Right hindlimb (tissue), 1 donor: Measurements from ENCODE around the gene FAAP100.

Source experiments
- DNase-seq: peaks from one replicate; pipeline ENCODE4 v3.0.0-alpha.2; 2018

The FAAP100 gene

DNA sequence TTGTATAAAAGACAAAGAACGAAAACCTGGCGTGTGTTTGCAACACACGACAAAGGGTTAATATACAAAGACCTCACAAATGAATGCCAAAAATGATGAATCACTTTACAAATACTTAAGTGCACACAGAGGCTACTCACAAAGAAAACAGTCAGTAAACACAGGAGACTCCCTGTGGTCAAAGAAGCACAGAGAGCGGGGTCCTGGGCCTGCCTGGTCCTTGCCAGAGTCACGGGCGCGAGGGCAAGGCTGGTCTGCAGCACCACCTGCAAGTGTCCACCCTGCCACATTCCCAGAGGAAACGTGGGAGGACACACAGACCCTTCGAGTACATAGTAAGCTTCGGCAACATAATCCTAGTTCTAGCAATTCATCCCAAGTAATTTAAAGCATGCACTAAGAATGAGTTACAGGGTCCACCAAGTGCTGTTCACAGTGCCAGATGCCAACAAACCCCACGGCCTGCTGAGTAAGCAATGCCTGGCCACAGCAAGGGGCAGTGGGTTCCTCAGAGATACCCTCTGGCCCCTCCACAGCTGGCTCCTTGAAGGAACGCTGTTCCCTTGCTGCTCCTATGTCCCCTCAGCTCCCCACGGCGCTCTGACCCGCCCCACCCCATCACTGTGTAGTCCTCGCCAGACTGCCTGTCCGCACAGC is 24.6 kb upstream of the FAAP100 start:
- DNase-seq = no peak

- DNase-seq = no peak
Measured at GRCh38 chr17:81575836-81576235, 23.7 kb upstream of the FAAP100 start.

DNA sequence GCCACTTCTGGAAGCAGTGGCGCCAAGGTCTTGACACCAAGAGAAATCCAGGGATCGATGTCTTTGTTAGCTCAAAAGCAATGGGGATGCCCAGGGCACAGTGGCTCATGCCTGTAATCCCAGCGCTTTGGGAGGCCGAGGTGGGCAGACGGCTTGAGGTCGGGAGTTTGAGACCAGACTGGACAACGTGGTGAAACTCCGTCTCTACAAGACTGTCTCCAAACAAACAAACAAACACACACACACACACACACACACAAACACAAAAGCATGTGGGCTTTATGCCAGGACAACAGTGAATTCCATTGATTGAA is 22.4 kb upstream of the FAAP100 start:
- no peak for DNase-seq

DNA sequence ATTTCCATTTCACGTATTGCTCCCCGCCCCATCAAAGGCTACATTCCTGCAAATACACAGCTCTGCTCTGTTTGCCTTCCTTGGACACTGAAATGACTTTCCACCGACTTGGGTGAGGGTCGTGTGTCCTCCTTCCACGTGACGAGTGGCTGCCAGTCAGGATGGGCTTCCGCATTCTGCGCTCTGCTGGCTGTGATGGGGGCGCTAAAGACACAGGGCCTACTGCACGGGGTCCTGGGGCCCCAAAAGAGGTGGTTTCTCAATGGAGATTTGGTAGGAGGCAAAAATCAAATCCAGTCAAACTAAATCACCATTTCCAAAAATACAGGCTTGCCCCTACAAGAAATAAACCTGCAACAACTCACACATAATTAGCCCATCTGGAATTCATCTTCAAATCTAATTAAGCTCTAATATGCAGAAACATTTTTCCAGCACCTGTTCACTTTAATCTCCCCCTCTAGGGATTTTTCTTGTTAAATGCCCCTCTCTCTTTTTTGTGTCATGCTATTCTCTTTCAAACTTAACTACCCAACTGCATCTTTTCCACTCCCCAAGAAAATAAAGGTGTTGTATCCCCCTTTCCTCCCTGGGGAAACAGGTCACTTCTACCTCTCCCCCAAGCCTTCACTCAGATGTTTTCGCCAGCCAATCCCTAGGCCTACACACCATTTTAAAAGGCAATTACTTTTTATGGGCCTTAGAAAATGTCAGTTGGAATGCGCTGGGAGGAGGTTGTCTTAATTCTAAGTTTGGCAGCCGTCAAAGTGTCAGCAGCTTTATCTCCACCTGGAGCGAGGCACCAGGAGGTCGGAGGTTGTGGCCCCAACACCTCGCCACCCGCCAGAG is 21.9 kb upstream of the FAAP100 start:
- DNase-seq = no peak

DNA sequence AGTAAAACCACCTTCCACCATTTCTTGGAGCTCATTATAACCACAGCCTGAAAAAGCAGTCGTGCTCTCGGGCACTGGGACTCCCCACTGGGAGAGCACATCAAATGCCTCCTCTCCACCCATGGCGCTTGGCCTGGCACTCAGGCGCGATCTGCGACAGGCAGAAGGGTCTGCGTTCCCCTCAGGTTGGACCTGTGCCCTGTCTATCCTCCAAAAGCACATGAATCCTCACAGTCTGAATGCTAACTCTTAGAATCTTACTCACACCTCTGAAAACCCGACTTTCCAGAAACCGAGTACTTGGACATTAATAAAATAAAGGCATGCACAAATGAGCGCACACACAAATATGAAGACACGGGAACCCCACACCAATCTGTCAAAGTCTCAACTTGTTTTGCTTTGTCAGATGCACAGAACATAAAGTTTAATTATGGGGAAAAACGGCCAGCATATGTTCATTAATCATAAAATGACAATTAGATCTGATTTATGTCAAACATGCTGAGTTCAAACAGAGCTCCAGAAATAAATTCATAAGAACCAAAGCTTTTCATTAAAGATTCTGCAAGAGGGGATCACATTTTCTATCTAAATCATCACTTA is 20.5 kb upstream of the FAAP100 start:
- no peak for DNase-seq

DNA sequence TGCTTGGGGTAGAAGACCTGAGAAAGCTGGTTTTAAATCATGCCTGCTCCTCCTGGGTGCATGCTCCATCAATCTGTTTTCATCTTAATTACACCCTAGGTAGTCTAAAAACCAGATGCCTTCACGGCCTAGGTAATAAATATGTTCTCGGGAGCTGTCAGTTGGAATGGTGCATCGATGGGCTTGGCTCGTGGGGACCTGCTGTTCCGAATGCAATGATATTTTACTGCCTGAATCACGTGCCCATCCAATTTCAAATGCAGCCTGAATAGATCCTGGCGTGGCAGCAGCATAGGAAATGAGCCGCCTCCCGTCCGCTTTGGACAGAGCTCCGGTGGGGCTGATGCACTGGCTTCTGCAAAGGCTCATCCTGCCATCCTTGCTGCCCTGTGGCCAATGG is 18.8 kb upstream of the FAAP100 start:
- no peak for DNase-seq

- DNase-seq = no peak
Measured at GRCh38 chr17:81569986-81570514, 17.9 kb upstream of the FAAP100 start.

DNA sequence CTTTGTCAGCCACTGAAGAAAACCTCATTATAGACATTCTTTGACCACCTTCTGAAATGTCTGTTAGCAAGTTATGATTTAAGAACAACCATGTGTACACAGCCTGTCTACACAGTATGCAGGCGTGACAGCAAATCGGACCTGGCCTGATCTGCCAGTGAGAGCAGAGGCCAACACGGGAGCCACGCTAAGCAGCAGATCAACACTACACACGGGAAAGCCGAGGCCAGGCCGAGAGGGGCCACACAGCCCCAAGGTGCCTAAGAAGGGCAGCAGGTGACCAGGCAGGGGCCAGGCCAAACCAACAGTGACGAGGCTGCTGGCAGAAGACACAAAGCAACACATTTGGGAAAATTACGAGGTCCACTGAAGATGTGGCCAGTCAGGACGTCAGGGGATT is 16.3 kb upstream of the FAAP100 start:
- DNase-seq = no peak

DNA sequence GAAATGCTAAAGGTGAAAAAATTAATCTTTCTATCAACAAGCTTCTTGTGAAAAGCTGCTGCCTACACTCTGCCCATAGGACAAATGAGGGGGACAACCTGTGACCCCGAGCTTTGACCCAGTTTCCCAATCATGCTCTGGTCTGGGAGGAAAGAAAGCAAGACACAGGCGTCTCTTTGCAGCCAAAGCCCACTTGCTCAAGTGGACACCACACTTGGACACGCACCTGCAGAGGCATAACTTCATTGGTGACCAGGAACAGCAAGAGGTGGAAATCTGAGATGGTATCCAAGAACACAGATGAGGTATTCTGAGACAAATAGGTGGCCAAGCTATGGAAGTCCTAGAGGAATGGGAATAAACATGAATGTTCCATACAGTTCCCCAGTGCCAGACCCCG is 15.0 kb upstream of the FAAP100 start:
- DNase-seq = no peak

- peak; percentile 89 for DNase-seq
Measured at GRCh38 chr17:81566461-81567126, 14.4 kb upstream of the FAAP100 start.

DNA sequence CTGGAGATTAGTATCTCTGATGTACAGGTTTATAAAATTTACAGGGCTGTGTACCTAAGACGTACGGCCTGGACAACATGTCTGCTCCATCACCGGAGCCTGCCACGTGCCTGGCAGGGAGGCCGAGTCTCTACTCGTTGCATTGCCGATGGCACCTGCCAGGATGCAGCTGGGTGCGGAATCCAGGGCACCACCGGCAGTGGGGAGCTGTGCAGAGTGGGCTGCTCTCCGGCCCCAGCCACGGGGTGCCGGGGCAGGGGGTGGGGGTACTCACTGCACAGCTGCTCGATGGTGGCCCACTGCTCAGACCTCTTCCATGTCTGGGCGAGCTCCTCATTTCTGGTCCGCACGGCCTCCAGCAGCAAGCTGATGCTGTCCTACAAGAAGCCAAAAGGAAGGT is 13.1 kb upstream of the FAAP100 start:
- DNase-seq = no peak

DNA sequence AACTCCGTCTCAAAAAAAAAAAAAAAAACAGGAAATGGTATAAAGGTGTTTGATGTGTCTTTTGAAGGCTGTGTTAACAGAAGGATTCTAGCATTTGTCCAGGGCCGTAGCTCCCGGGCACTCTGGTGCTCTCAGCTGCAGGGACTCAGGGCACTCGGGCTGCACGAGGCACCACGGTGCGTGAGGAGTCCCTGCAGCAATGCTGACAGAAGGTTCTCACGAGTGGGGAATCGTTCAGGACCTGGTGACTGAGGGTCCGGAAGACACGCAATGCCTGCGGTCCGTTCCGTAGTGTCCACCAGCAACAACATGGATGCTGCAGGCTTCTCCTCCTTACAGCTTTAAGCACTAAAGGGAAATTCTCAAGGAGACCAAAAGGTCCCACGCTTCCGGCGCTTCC is 12.6 kb upstream of the FAAP100 start:
- no peak for DNase-seq

DNA sequence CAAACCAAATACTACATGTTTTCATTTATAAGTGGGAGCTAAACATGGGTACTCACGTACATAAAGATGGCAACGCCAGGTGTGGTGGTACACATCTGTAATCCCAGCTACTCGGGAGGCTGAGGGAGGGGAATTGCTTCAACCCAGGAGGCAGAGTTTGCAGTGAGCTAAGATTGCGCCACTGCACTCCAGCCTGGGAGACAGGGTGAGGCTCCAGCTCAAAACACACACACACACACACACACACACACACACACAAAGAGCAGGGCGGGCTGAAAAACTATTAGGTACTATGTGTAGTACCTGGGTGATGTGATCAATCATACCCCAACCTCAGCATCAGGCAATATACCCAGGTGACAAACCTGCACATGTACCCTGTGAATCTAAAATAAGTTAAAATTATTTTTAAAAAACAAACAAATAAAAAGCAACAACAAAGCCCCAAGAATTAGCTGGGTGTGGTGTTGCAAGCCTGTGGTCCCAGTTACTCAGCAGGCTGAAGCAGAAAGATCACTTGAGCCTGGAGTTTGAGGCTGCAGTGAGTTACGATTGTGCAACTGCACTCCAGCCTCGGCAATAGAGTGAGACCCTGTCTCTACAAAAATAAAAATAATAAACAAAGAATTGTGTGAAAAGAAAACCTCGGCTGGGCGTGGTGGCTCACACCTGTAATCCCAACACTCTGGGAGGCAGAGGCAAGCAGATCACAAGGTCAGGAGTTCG is 11.9 kb upstream of the FAAP100 start:
- DNase-seq = no peak

GRCh38 chr17:81561494-81561885 is 9.3 kb upstream of the FAAP100 start:
- DNase-seq = no peak

DNA sequence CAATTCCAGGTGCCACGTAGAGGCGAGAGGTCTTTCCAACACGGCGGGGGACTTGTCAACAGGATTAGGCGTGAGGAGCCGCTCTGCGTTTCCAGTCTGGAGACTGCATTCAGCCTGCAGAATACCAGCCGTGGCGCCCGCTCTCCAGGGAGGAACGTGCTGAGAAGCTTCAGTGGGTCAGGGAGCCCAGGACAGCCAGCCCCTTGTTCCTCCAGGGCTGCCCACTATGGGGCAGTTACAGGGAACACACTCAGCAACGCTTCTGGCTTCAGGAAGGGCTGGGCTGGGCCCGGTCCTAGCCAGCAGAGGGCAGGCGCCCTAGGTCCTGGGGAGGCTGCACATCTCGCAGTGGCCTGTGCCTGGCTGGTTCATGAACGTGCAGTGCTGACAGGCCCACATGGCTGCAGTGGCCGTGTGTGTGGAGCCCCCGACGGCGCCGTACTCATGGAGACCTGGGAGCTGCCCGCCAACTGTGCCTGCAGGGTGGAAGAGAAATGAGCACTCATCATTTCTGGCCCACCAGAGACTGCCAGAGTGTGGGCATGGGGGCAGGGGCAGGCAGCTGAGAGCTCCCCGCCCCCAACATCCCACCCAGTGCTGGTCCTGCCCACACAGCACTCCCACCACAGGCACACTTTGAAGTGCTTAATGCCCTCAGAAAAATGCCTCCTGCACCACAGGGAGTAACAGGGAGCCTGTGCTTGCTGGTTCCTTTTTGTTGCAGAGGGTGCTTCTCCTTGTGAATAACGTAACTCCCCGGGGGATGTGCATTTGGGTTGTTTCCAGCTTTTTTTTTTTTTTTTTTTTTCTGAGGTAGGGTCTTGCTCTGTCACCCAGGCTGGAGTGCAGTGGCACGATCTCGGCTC is 7.0 kb upstream of the FAAP100 start:
- no peak for DNase-seq

GRCh38 chr17:81558115-81558468 is 5.9 kb upstream of the FAAP100 start:
- DNase-seq = no peak

- no peak for DNase-seq
Measured at GRCh38 chr17:81557276-81558114, 5.3 kb upstream of the FAAP100 start.

DNA sequence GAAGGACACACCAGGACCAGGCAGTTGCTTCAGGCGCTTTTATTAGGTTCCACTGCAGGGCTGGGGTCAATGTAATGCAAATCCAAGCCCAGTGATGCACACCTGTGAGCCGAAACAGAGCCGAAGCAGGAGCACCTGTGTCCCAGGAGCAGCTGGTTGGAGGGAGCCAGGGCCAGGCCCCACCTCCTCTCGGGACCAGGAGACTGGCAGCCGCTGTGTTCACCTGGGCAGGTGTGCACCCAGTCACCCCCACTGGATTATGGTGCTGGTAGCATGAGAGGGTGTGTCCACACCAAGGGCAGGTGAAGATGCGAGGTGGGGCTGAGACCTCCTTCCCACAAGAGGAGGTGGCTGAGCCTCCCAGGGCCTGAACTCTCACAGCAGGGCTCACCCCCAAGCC is 4.7 kb upstream of the FAAP100 start:
- no peak for DNase-seq

DNA sequence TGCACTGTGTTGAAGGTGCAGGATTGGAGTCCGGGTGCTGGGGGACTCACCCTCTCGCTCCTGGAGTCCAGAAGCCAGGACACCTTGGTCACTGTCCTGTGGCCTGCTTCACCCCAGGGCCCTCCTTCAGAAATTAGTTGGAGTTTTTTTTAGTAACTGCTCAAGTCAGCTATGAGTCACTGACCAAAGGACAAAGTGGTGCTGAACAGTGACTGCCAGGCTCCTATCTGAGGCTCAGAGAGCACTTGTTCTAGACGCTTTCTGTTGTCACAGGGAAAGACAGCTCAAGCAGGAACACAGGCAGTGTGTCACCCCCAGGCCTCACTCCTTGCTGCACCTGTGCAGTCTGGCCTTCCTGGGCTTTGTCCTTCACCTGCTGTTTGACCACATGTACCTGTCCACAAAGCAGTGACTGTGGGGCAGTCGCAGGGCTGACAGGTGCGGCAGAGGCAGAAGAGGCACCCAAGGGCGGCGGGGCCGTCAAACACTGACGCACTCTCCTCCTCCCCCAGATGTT is 4.1 kb upstream of the FAAP100 start:
- no peak for DNase-seq

DNA sequence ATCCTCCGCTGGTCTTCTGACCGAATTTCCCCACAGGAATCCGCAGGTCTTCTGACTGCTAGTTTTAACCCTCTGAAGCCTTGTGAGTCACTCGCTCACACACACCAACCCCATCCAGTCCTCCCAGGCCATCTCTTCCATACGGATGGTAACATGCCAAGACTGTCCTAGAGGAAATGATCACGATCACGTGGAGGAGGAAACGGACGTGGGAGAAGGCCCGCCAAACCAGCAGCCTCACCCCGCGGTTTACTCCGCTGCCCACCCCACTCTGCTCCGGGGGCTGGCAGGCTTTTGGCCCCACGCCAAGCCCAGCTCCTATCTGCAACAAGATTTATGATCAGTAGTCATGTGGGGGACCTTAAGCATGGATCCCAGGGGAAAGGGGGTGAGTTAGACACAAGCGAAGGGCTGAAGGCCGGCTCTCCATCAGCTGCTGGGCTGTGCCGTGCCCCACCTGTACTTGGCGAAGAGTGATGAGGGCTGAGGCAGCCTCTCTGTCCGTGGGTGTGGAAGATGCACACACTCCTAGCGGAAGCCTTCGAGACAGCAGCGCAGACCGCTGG is 1.5 kb upstream of the FAAP100 start:
- DNase-seq = no peak
